ENCODE results near the gene SMIM3.

GRCh38 chr5:150778088-150778516 is 455 bp upstream of the SMIM3 start:
- TF ChIP-seq CTCF (IDR thresholded peaks at IDR 0.05) (no peak), POLR2A (IDR thresholded peaks at IDR 0.05) (no peak)
